Measurements from ENCODE around the gene NR2C2AP.

Gene NR2C2AP

GRCh38 chr19:19154768-19155494, 48.3 kb downstream of the NR2C2AP start:
- DNase-seq (ENCODE audit: insufficient read length, low spot score) (no peak), FAIRE-seq (no peak)

- FAIRE-seq, result no peak
- DNase-seq (ENCODE audit: insufficient read length, low spot score), result no peak
Measured at GRCh38 chr19:19152668-19153384, 50.4 kb downstream of the NR2C2AP start.

GRCh38 chr19:19151418-19151817, 51.8 kb downstream of the NR2C2AP start:
- DNase-seq (ENCODE audit: insufficient read length, low spot score), result no peak
- peak; percentile 52 for FAIRE-seq
